Brain microvascular endothelial cell (primary cell): ENCODE results near the gene PCBP3.
A peak's percentile ranks its signal among the peaks of the same experiment; 100 is the strongest.

Experiments
- DNase-seq: peaks from one replicate; pipeline ENCODE4 v3.0.0-alpha.2; 2020
- H3K27ac ChIP-seq: fragments of 250-450 bp; sonication (Bioruptor Pico); 2 replicates; pipeline ENCODE4 v1.5.1; 2020; ENCODE audit warnings: mild to moderate bottlenecking, moderate library complexity
- H3K27me3 ChIP-seq: fragments of 250-450 bp; sonication (Bioruptor Pico); replicated peaks from 2 replicates; pipeline ENCODE4 v1.5.1; 2020; ENCODE audit warnings: mild to moderate bottlenecking
- H3K36me3 ChIP-seq: fragments of 250-450 bp; sonication (Bioruptor Pico); replicated peaks from 2 replicates; pipeline ENCODE4 v1.5.1; 2020; ENCODE audit warnings: mild to moderate bottlenecking
- H3K4me3 ChIP-seq: 2 replicates; pipeline ENCODE4 v1.5.1; 2011; ENCODE audit warnings: low read depth, mild to moderate bottlenecking, control low read depth, low read length, moderate library complexity
- CTCF ChIP-seq: IDR thresholded peaks from 2 replicates; pipeline ENCODE4 v1.5.1; 2011; ENCODE audit warnings: low read depth, mild to moderate bottlenecking, moderate library complexity, low read length, control low read depth, inconsistent platforms; ENCODE audit errors: missing control alignments
- in situ Hi-C: cut with HindIII; loops from 2 replicates; pipeline ENCODE4 v1.10.0; 2017; ENCODE audit warnings: low sequenced_read_pairs, low pct_ligation_motif_present

The PCBP3 gene

GRCh38 chr21:45919593-45919992, 276.1 kb downstream of the PCBP3 start:
- no peak for TF ChIP-seq CTCF
- Histone ChIP-seq H3K36me3 (no peaks in the 10 kb centered on the region), H3K27ac (no peak overlapping the region)

GRCh38 chr21:45920824-45921600, 277.5 kb downstream of the PCBP3 start:
- Histone ChIP-seq H3K36me3 (no peaks in the 10 kb centered on the region), H3K4me3 (no peak overlapping the region), H3K27me3 (no peaks in the 10 kb centered on the region), H3K27ac (no peak overlapping the region)
- no peak for TF ChIP-seq CTCF
- no peak for DNase-seq
- in situ Hi-C loops, result no loop called here

More at GRCh38 chr21:45919593-45919992, 276.1 kb downstream of the PCBP3 start:
- no peaks in the 10 kb centered on the region for H3K27me3 ChIP-seq
- DNase-seq, result no peak
- in situ Hi-C loops, result no loop called here
- no peak overlapping the region for H3K4me3 ChIP-seq

- Histone ChIP-seq H3K27me3 (no peaks in the 10 kb centered on the region), H3K36me3 (no peaks in the 10 kb centered on the region), H3K27ac (no peak overlapping the region), H3K4me3 (no peak overlapping the region)
- no peak for DNase-seq
- in situ Hi-C loops, result no loop called here
- TF ChIP-seq CTCF, result no peak
These were observed 278.4 kb downstream of the PCBP3 start for GRCh38 chr21:45921917-45922316.

- no peaks in the 10 kb centered on the region for H3K27me3 ChIP-seq
- TF ChIP-seq CTCF, result no peak
- no peak overlapping the region for H3K4me3 ChIP-seq
- H3K27ac ChIP-seq, result no peak overlapping the region
- no peaks in the 10 kb centered on the region for H3K36me3 ChIP-seq
- in situ Hi-C loops, result no loop called here
- DNase-seq, result no peak
These were observed 279.1 kb downstream of the PCBP3 start for GRCh38 chr21:45922648-45923047.

- DNase-seq, result peak; percentile 69
- Histone ChIP-seq H3K36me3 (no peaks in the 10 kb centered on the region), H3K27ac (no peak overlapping the region), H3K27me3 (no peaks in the 10 kb centered on the region), H3K4me3 (no peak overlapping the region)
- in situ Hi-C loops, result no loop called here
- TF ChIP-seq CTCF, result peak; percentile 99
These were observed 279.6 kb downstream of the PCBP3 start for GRCh38 chr21:45923146-45923545.

GRCh38 chr21:45926281-45926680, 282.8 kb downstream of the PCBP3 start:
- no peak overlapping the region for H3K27ac ChIP-seq
- no peaks in the 10 kb centered on the region for H3K36me3 ChIP-seq
- no peak for DNase-seq
- in situ Hi-C loops, result no loop called here
- TF ChIP-seq CTCF, result peak; percentile 41
- H3K27me3 ChIP-seq, result no peaks in the 10 kb centered on the region
- H3K4me3 ChIP-seq, result no peak overlapping the region
